HG02678 (cell line): Measurements from ENCODE around the gene FABP7.

Source experiments
- ATAC-seq: cut with Tn5 transposase; IDR thresholded peaks from one replicate; pipeline ENCODE4 v1.9.1; 2021; ENCODE audit warnings: mild to moderate bottlenecking, moderate library complexity; ENCODE audit not compliant: unreplicated experiment

FABP7 gene

DNA sequence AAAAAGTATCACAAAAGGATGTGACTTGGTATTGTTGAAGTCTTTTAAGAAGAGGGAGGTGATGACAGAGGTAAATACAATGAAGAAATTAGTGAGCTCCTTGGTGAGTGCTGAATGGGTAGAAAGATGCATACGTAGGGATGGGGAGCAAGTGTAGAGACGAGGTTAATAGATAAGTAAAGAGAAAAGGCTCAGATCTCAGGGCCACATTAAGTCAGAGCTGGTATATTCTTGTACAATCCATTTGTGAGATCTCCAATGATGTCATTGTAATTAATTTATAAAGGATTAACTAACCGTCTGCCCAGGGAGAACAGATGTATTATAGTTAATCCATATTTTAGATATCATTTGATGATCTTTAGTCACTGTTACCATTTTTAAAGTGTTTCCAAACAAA, 52.9 kb downstream of the FABP7 start:
- no peak for ATAC-seq

DNA sequence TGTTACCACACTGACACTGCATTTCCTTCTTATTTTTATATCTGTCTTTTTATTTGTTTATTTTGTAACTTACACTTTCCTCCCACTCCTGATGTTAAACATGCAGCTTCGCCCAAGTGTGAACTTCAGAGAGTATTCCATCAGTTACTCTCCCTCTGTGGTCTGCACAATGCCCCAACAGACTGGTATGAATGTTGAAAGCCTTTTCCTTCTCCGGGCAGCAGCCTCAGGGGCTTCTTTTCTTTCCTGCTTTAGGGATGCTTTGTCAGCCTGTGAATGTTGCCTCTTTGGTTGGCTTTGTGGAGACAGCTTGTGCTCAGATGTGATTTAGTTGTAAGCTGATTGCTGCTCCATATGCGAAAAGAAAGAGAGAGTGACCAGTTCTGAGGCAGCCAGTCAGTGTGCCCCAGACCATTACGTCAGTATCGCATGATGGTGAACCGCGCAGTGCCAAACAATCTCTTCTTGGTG, 53.5 kb downstream of the FABP7 start:
- ATAC-seq: no peak
